Putamen (tissue), 1 donor: ENCODE results near the gene COL8A2.
A peak's percentile ranks its signal among the peaks of the same experiment; 100 is the strongest.
"Not testable (repeated sequence)": the region's sequence is repeated elsewhere in the genome, so short reads cannot be mapped to it uniquely, and the experiment has no call there.

Experiments used
- DNase-seq: peaks from one replicate; pipeline ENCODE4 v3.0.0-alpha.2; 2016; ENCODE audit warnings: low spot score

COL8A2 gene

GRCh38 chr1:36125129-36125991, at the start of gene COL8A2:
TSS of gene COL8A2 (minus strand) at chr1:36125222. CDS start at chr1:36100242, 24,980 bp downstream.
- no peak for DNase-seq

- DNase-seq = no peak
Observed at GRCh38 chr1:36174713-36175112, 49.7 kb upstream of the COL8A2 start.

GRCh38 chr1:36172983-36173382, 48.0 kb upstream of the COL8A2 start:
- peak; percentile 64 for DNase-seq

GRCh38 chr1:36172017-36172747, 47.2 kb upstream of the COL8A2 start:
- DNase-seq = no peak

GRCh38 chr1:36170643-36171412, 45.8 kb upstream of the COL8A2 start:
- DNase-seq = no peak

GRCh38 chr1:36168514-36168913, 43.5 kb upstream of the COL8A2 start:
- DNase-seq = no peak

GRCh38 chr1:36166938-36167905, 42.2 kb upstream of the COL8A2 start:
- DNase-seq = no peak

GRCh38 chr1:36166136-36166535, 41.1 kb upstream of the COL8A2 start:
- no peak for DNase-seq

GRCh38 chr1:36165145-36165544, 40.1 kb upstream of the COL8A2 start:
- DNase-seq = no peak

- no peak for DNase-seq
Observed at GRCh38 chr1:36164361-36164760, 39.3 kb upstream of the COL8A2 start.

- no peak for DNase-seq
Observed at GRCh38 chr1:36163426-36163825, 38.4 kb upstream of the COL8A2 start.

GRCh38 chr1:36162680-36163239, 37.7 kb upstream of the COL8A2 start:
- no peak for DNase-seq

GRCh38 chr1:36161641-36162531, 36.9 kb upstream of the COL8A2 start:
- peak; percentile 67 for DNase-seq

GRCh38 chr1:36160949-36161485, 36.0 kb upstream of the COL8A2 start:
- DNase-seq = peak; percentile 60

GRCh38 chr1:36160388-36160948, 35.4 kb upstream of the COL8A2 start:
- no peak for DNase-seq

GRCh38 chr1:36159614-36160387, 34.8 kb upstream of the COL8A2 start:
- DNase-seq = peak; percentile 87

- DNase-seq = not testable (repeated sequence)
Observed at GRCh38 chr1:36158827-36159252, 33.8 kb upstream of the COL8A2 start.
